ENCODE results near the gene CSNK1G2.

DNA sequence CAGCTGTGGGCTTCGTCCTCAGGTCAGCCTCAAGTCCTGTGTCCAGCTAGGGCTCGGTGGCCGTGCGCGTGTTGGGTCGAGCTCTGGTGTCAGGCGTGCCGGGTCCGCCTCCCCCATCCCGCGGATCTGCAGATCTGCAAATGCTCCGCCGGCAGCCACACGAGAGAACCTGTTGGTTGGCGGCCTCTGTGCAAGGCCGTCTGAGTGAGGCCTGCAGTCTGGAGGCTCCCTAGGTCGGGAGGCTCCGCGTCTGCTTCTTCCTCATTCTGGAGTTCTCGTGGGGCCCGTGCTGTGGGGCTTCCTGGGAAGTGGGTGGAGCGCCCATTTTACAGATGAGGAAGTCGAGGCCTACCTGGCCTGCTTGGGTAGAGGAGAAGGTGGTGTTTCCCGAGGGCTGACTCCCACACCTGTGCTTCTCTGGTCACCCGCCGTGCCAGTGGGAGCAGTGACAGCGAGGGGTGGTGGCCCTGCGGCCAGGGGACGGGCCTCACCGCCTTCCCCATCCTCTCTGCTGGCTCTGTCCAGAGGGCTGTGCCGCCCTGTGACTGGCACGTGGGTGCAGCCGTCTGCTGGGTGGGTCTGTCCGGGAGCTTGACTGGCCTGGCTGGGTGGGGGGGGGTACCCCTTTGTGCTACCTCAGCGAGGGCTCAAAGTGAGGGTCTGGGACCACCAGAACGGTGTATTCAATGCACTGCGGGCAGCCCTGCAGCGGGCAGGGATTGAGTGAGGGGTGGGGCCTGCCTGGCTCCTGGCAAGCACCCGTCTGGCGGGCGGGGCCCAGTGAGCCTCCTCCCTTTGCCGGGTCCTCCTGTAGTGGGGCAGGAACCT is 3.3 kb downstream of the CSNK1G2 start:
- TF ChIP-seq, protein P1, sequence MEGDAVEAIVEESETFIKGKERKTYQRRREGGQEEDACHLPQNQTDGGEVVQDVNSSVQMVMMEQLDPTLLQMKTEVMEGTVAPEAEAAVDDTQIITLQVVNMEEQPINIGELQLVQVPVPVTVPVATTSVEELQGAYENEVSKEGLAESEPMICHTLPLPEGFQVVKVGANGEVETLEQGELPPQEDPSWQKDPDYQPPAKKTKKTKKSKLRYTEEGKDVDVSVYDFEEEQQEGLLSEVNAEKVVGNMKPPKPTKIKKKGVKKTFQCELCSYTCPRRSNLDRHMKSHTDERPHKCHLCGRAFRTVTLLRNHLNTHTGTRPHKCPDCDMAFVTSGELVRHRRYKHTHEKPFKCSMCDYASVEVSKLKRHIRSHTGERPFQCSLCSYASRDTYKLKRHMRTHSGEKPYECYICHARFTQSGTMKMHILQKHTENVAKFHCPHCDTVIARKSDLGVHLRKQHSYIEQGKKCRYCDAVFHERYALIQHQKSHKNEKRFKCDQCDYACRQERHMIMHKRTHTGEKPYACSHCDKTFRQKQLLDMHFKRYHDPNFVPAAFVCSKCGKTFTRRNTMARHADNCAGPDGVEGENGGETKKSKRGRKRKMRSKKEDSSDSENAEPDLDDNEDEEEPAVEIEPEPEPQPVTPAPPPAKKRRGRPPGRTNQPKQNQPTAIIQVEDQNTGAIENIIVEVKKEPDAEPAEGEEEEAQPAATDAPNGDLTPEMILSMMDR (IDR thresholded peaks at IDR 0.05; ENCODE audit: poor library complexity): no peak
- no peak for TF ChIP-seq EZH2 (IDR thresholded peaks at IDR 0.05; ENCODE audit: borderline replicate concordance)
- no peak for TF ChIP-seq EZH2phosphoT487 (IDR thresholded peaks at IDR 0.05; ENCODE audit: low read depth, severe bottlenecking, unreplicated experiment)

Data from hepatocyte (in vitro differentiated cells).